Endothelial cell of umbilical vein (primary cell): ENCODE data around the gene GLI2.

Experiments
- CTCF ChIP-seq, 2 donors: IDR thresholded peaks; 1 replicate in 1 of 2; 2 replicates in 1 of 2; pipeline ENCODE4 v1.5.1; 2011; ENCODE audit warnings: low read length in 2 of 2, mild to moderate bottlenecking in 2 of 2, moderate library complexity in 2 of 2, control low read depth in 1 of 2, inconsistent platforms in 1 of 2, low read depth in 1 of 2; ENCODE audit not compliant: insufficient read depth in 1 of 2; ENCODE audit errors: extremely low read depth in 1 of 2
- EZH2 ChIP-seq: IDR thresholded peaks from 2 replicates; pipeline ENCODE4 v1.6.1; 2012; ENCODE audit warnings: borderline replicate concordance, low read depth, mild to moderate bottlenecking, moderate library complexity, low read length, inconsistent platforms; ENCODE audit not compliant: severe bottlenecking
- FOS ChIP-seq: IDR thresholded peaks from 2 replicates; pipeline ENCODE4 v1.6.1; 2011; ENCODE audit warnings: mild to moderate bottlenecking, low read length, moderate library complexity, borderline replicate concordance; ENCODE audit not compliant: insufficient read depth
- MAX ChIP-seq: IDR thresholded peaks from 2 replicates; pipeline ENCODE4 v1.6.1; 2011; ENCODE audit not compliant: insufficient read depth, insufficient read length
- POLR2AphosphoS5 ChIP-seq: IDR thresholded peaks from 2 replicates; pipeline ENCODE4 v1.6.1; 2012; ENCODE audit warnings: low read depth, mild to moderate bottlenecking, control low read depth, low read length, moderate library complexity; ENCODE audit not compliant: insufficient read depth

GRCh38 chr2:120763931-120764330 lies 28.3 kb downstream of the GLI2 start:
- TF ChIP-seq CTCF (IDR thresholded peaks at IDR 0.05; ENCODE audit: extremely low read depth in 1 of 2, insufficient read depth in 1 of 2, low read depth in 1 of 2, low read length in 2 of 2) (no peak), MAX (no peak), POLR2AphosphoS5 (no peak), FOS (no peak), EZH2 (no peak)
